ENCODE data around the gene ALLC.
"Not testable (repeated sequence)": the region's sequence is repeated elsewhere in the genome, so short reads cannot be mapped to it uniquely, and the experiment has no call there.

ALLC gene

DNA sequence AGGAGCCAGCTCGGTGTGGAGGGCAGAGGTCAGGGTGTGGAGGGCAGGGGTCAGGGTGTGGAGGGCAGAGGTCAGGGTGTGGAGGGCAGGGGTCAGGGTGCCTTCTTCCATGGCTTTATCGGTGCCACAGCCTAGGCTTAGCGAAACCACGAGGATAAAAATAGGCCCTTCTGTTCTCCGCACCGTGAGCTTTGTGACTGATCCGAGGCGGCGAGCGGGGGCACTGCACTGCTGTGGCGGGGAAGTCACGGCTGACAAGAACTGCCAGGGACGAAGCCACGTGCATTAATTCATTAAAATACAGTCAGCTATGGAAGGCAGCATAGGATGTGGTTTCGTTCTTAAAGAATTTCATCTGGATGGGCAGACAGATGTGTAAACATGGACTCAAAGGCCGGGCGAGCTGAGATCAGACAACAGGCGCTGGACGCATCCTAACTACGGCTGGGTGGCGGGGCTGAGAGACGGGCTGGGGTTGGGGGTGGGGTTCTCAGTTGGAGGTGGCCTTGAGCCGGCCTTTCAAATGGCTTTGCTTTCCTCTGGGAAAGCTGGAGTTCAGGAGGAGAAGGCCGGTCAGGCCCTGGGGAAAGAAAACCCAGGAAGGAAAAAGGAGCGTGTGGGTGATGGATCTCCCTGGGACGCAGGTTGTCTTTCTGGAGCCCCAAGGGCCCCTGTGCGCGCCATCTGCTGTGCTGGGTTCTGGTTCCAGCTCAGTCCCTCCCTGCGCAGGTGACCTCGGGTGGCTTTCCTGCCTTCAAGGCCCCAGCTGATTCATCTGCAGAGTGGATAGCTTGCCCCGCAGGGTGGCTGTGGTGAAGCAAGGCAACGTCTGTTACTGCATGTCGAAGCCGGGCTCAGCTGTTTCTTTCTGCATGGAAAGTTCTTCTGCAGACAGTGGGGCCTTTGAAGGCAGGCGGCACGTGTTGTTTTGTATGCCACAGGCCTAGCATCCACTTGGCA is 958 bp upstream of the ALLC start:
- DNase-seq: peak; percentile 85

- DNase-seq: peak; percentile 70
Measured at GRCh38 chr2:3659447-3660432, 1.7 kb downstream of the ALLC start.

DNA sequence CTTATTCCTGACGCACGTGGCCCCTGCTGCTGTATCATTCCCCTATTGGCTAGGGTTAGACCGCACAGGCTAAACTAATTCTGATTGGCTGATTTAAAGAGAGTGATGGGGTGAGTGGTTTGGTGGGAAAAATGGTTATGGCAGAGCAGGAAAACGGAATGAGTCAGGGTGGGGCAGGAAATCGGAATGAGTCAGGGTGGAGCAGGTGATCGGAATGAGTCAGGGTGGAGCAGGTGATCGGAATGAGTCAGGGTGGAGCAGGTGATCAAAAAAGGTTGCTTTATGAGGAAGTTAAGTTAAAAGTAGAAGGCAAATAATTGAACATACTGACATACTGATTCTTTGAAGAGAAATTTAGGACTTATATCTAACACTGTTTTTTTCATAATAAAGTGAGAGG is 2.6 kb downstream of the ALLC start:
- DNase-seq: not testable (repeated sequence)

GRCh38 chr2:3661149-3661660 is 3.2 kb downstream of the ALLC start:
- peak; percentile 36 for DNase-seq

DNA sequence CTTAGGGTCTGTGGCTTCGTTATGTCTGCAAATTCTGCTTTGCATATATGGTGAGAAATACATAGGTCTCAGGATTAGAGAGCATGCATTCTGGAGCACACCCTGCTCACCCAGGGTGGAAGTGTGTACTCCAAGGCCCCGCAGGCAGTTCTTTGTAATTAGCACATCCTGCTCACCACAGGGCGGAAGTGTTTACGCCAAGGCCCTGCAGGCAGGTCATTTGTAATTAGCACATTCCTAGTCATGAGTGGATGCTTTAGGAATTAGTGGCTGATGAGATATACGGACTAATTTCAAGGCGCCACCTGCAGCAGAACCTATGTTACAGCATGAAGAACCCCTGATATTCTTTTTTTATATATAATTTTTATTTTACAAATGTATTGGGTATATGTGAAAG is 4.2 kb downstream of the ALLC start:
- no peak for DNase-seq

DNA sequence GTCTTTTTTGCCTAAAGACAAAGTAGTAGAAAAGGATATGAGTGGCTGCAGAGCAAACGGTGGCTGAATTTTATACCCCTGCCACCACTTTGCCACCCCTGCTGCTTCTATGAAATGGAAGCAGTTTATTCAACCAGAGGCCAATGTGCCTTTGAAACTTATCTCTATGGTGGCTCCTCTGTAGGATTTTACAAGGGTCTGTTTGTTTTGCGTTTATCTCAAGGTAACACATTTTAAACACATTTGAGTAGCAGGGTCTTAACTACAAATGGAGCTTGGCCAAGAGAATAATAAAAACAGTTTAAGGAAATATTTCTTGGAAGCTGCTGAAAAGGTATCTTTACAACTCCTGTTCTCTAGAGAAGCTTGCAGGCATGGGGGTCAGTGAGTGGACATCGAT is 6.1 kb downstream of the ALLC start:
- no peak for DNase-seq

- DNase-seq: no peak
Measured at GRCh38 chr2:3664925-3665324, 6.9 kb downstream of the ALLC start.

DNA sequence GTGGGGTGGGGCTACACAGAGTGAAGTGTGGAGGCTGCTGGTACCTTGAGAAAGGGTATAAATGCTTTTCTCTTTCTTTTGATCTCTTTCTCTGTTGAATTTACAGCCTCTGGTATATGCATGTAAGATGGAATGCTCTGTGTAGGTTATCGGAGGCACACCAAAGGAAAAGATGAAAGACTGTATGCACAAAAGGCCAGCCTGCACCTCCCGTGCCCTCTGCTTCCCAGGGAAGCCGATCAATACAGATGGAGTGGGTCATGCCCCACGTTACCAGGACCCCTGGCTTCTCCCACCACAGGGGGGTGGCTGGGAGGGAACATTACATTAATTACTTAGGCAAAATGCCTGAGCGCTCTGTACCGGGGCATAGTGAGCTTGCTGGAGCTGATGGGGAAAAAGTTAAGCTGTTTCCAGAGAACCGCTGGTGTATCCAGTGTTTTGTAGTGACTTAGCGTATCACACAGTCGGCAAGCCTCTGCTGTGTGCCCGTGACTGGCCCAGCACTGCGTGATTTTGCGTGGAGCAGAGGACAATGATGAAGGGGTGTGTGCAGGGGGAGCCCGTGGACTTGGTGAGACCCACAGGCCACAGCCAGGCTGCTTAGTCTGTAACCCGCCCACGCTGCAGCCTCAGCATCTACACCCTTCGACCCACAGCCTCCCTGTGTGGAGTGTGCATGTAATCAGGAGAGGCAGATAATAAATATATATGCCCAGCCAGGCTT is 8.0 kb downstream of the ALLC start:
- DNase-seq: no peak

DNA sequence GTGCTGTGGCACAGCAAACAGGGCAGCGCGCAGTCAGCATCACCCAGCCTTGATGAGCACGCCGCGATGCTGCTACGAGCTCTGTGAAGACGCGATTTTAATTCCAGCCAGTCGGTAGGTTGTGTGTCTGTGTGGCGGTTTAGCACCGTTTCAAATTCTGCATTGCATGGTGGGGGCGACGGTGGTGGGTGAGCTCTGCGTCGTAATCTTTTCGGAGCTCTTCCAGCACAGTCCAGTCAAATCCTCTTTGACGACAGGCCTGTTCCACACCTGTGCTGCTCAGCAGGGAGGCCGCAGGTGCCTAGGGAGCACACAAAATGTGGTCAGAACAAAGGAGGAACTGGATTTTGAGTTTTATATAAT is 8.6 kb downstream of the ALLC start:
- no peak for DNase-seq

DNA sequence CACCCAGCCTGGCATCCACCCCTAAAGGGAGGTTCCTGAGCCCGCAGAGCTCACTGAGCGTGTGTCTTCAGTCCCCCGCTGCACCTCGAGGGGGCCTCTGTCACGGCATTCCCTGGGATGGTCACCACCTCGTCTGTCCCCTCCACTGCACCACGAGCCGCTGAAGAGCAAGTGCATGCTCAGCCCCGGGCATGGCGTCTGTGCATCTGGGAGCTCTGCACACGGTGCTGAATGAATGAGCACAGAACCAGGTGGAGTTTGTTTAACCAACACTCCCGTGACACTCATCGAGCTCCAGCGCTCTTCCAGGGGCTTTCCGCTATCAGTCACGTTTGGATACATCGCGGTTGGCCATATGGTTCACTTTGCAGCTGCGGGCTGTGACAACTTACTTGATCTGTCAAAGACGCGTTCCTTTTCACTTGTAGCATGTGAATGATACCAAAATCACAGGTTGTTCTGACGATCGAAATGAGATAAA is 9.2 kb downstream of the ALLC start:
- DNase-seq: no peak

DNA sequence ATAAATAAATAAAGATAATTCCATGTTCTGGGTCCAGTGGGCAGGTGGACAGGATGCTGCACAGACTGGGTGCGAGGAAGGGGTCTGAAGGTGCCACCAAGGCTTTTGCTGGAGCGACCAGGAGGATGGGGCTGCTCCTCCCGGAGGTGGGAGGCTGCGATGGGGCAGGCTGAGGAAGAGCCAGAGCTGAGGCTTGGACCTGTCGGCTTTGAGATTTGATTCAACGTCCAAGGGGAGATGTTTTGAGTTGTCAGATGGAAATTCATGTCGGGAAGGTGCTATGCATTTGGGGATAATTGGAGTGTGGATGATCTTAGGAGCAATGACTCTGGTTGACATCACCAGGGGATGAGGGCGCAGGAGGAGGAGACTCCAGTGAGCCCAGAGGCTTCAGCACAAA is 11.7 kb downstream of the ALLC start:
- DNase-seq: no peak

- DNase-seq: no peak
Measured at GRCh38 chr2:3670376-3670775, 12.4 kb downstream of the ALLC start.

DNA sequence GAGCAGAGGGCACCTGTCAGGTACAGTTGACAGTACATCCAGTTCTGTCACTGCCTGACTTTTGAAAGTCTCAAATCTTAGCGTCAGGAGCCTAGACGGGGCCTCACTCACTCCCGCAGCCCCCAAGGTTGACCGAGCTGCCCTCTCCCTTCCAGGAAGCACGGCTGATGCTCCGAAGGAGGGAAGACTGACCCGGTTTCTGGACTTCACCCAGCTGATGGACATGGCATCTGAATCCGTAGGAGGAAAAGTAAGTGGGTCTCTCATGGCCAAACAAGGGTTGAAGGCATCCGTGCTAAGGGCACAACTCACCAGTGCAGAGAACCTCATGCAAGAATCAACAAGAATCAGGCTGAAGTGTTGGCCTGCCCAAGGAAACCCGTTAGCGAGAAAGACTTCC is 12.9 kb downstream of the ALLC start:
- DNase-seq: no peak

DNA sequence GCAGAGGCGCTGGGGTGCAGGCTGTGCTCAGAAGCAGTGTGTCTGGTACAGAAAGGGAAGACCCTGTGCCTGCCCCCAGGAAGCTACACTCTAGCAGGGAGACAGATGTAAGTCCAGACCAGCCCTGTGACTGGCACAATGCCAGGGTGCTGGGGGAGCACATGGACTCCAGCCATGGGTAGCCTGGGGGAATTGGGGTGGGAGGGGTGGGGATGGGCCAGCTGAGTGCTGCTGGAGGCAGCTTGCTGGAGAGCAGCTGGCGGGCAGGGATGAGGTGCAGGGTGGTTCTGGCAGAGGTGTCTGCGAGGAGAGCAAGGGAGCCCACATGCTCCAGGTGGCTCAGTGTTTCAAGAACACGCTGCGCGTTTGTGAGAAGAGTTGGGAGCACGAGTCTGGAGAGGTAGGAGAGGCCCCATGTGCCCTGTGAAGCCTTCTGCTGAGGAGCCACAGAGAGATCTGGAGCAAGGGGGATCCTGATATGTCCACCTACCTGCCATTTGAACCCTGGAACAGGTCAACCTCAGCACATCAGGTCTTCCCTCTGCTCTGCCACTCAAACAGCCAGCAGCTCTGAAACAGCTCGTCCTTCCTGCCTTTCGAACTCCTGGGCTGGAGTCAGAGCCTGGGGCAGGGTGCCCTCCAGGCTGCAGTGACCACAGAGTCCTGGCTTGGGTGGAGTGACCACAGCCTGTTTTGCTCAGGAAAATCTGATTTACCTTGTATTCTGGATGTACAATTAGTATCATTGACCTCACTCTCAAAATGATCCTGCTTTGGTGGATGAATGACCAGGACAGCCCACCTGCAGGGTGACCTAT is 15.1 kb downstream of the ALLC start:
- no peak for DNase-seq

- no peak for DNase-seq
Measured at GRCh38 chr2:3674066-3674845, 16.3 kb downstream of the ALLC start.

- DNase-seq: no peak
Measured at GRCh38 chr2:3675687-3676086, 17.7 kb downstream of the ALLC start.

GRCh38 chr2:3677436-3677835 is 19.4 kb downstream of the ALLC start:
- no peak for DNase-seq

GRCh38 chr2:3678212-3678611 is 20.2 kb downstream of the ALLC start:
- DNase-seq: no peak

DNA sequence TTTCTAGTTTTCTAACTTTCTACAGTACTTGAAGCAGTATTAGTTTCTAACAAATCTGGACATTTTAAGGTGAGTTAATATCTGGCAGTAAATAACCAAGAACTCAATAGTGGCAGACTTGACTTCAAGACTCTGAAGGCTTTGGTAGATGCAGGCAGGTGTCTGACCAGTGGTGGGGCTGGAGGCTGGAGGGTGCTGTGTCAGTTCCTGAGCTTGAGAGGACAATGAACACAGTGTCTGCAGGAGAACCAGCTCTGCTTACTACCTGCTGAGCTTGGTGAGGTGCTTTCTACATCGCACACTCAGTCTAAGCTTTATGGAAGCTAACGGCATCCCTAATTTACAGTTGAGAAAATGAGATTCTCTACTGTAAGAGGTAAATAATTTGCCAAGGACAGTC is 21.2 kb downstream of the ALLC start:
- DNase-seq: no peak

DNA sequence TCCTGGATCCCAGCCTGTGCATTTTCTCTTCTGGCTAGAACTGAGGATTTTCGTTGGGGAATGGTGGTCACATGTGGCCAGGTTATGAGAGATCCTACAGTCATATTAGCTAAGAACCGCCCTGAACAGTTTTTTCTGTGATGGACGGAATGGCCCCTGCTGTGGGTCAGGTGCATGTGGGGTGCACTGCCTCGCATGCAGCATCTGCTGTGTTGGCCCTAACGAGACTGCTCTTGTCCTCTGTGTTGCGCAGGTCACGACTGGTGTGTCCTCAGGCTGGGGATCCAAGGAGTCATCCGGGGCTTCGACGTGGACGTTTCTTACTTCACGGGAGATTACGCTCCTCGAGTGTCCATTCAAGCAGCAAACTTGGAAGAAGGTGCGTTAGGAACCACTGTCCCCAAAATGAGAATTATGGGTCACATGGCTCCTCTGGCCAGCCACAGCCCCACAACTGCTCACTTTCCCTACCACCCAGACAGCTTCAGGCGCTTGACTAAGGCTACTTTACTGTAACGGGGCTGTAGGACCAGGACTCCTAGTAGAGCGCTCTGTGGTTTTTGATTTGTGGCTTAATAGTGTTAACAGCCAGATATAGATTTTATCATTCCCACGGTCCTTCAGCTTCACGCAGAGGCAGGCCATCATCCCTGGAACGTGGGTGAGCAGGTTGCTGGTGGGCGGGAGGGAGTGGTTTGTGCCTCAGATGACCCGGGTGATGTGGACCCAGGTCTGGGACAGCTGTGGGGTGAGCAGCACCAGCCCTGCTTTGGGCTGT is 21.8 kb downstream of the ALLC start:
- no peak for DNase-seq

Measured in eye (tissue), 1 donor.